ENCODE data around the gene TTLL9. TPM values are rescaled to one million over a fixed set of nuclear protein-coding genes. Genes with fewer than 3 reads are reported as not detected.

TTLL9 gene
- total RNA-seq, 4 donors from 2014 or later: 2.8 to 3.7 (median 3.1) TPM

DNA sequence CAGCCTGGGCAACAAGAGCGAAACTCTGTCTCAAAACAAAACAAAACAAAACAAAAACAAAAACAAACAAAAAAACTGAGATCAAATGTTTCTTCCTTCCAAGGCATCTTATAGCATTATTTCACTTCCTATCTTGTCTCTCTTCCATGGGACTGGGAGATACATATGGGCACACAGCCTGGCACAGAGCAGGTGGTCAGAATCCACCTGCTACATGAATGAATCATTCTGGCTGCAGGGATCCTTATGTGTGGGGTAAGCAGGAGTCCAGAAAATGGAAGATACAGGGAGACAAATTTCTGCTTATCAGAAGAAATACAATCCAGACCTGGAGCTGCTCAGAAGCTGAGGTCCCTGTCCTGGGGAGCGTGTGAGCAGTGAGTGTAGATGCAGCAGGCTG, 121.7 kb downstream of the TTLL9 start:
- Histone ChIP-seq H3K4me1 (peaks cover 0 to 5% (median 0%) of the 10 kb centered on the region in 4 donors), H3K4me3 (no peak overlapping the region), H3K9me3 (no peaks in the 10 kb centered on the region), H3K36me3 (no peaks in the 10 kb centered on the region), H3K27ac (no peak overlapping the region), H3K27me3 (peaks cover 0 to 37% of the 10 kb centered on the region in 2 donors)
- DNase-seq (ENCODE audit: low spot score in 2 of 2): no peak
- TF ChIP-seq EP300 (IDR thresholded peaks at IDR 0.05): no peak
- TF ChIP-seq, protein P1, sequence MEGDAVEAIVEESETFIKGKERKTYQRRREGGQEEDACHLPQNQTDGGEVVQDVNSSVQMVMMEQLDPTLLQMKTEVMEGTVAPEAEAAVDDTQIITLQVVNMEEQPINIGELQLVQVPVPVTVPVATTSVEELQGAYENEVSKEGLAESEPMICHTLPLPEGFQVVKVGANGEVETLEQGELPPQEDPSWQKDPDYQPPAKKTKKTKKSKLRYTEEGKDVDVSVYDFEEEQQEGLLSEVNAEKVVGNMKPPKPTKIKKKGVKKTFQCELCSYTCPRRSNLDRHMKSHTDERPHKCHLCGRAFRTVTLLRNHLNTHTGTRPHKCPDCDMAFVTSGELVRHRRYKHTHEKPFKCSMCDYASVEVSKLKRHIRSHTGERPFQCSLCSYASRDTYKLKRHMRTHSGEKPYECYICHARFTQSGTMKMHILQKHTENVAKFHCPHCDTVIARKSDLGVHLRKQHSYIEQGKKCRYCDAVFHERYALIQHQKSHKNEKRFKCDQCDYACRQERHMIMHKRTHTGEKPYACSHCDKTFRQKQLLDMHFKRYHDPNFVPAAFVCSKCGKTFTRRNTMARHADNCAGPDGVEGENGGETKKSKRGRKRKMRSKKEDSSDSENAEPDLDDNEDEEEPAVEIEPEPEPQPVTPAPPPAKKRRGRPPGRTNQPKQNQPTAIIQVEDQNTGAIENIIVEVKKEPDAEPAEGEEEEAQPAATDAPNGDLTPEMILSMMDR (IDR thresholded peaks at IDR 0.05): no peak
- no peak for TF ChIP-seq POLR2A (IDR thresholded peaks at IDR 0.05)
- 86 to 90% methylated on average over 2 of the region's 2 CpGs for WGBS, 2 donors

Small RNA genes lying within 50 kb of the gene (small RNA-seq; reads per million reads assigned to genes)
- not detected for gene RNU1-94P

Other genes starting within 250 kb of the TTLL9 start
- 1 to 10 TPM in 3 of 4 donors, not detected in 1; 1.6 to 8.2 (median 4.2) TPM for gene COX4I2, start 232.7 kb upstream of the TTLL9 start, total RNA-seq
- 100 to 1,000 TPM; 105 to 138 (median 119) TPM for gene BCL2L1, start 147.8 kb upstream of the TTLL9 start, total RNA-seq
- 1 to 10 TPM in 1 of 4 donors, under 1 TPM in 3; 0.21 to 2.7 (median 0.40) TPM for gene TPX2, start 131.3 kb upstream of the TTLL9 start, total RNA-seq
- 1 to 10 TPM in 1 of 4 donors, under 1 TPM in 1, not detected in 2; 0.66 to 1.3 TPM for gene MYLK2, start 51.3 kb upstream of the TTLL9 start, total RNA-seq
- gene FOXS1, start 25.0 kb upstream of the TTLL9 start, total RNA-seq: 10 to 100 TPM in 1 of 4 donors, 1 to 10 TPM in 3; 3.0 to 11.8 (median 8.0) TPM
- 10 to 100 TPM; 31.8 to 61.3 (median 44.6) TPM for gene DUSP15, start 107 bp upstream of the TTLL9 start, total RNA-seq
- 10 to 100 TPM in 3 of 4 donors, 1 to 10 TPM in 1; 9.6 to 15.7 (median 11.0) TPM for gene PDRG1, start 81.4 kb downstream of the TTLL9 start, total RNA-seq
- gene XKR7, start 97.5 kb downstream of the TTLL9 start, total RNA-seq: not detected
- gene CCM2L, start 139.8 kb downstream of the TTLL9 start, total RNA-seq: 10 to 100 TPM in 3 of 4 donors, 1 to 10 TPM in 1; 5.4 to 14.2 (median 13.6) TPM
- 10 to 100 TPM; 10.5 to 47.4 (median 13.7) TPM for gene HCK, start 181.6 kb downstream of the TTLL9 start, total RNA-seq
- gene TM9SF4, start 239.1 kb downstream of the TTLL9 start, total RNA-seq: 10 to 100 TPM; 23.1 to 40.5 (median 28.8) TPM